Spleen (tissue), 7 donors: Measurements from ENCODE around the gene SRP68.

Experiments
- POLR2A ChIP-seq, 3 donors: fragments of 450-650 bp; IDR thresholded peaks; one replicate each; pipeline ENCODE4 v1.5.1; 2017; ENCODE audit warnings: antibody characterized with exemption in 3 of 3, mild to moderate bottlenecking in 1 of 3
- POLR2AphosphoS5 ChIP-seq, 3 donors: sonication (generic); formaldehyde crosslinking; IDR thresholded peaks; one replicate each; pipeline ENCODE4 v1.5.1; 2017; ENCODE audit warnings: antibody characterized with exemption in 3 of 3
- TF ChIP-seq, protein P1 (sequence below), 11 experiments: fragments of 200-600 bp in 7 of 11; fragments of 450-650 bp in 4 of 11; sonication (generic) in 4 of 11; IDR thresholded peaks in 8 of 11; conservative IDR thresholded peaks in 3 of 11; 1 replicate in 7 of 11; 2 replicates in 4 of 11; pipeline versions ENCODE4 v1.4.0 to v1.8.0; 2016 to 2021; ENCODE audit warnings: antibody characterized with exemption in 11 of 11, inconsistent platforms in 4 of 11, mild to moderate bottlenecking in 1 of 11
- donor health status: DM: no; HTN: no; CAD: no; lungs with moderate emphysema.
- donor health status: DM: no; HTN: no; CAD: no.
- donor health status: DM: no; HTN: no; CAD: no.

DNA sequence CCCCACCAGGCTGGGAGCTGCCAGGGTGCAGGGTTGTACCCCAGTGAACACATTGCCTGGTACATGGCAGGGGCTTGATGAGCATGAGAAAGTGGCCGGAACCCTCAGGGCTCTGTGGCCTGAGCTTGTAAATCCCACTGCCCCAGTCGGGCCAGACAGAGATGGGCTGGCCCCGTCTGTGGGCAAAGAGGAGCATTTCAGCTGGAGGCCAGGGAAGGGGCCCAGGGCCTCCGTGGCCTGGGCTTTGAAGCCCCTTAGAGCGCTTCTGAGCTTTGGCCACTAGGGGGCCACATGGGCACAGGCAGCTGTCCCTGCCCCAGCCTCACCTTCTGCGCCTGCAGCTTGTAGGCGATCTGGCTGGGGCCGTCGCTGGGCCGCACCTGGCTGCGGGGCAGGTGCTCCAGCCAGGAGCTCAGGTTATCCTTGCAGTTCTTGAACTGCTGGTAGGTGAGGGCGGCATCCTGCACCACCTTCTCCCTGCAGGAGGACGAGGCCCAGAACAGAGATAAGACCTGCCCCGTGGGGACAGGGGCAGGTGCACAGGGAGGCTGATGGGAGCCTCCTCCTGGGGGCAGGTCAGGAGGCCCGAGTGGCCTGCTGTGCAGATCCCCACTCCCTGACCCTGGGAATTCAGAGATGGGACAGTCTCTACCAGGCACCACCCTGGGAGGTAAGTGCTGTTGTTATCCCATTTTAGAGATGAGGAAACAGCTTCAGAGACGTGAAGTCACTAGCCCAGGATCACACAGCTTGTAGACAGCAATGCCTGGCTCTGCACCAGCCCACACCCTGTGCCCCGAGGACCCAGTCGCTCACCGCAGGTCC is 58.0 kb downstream of the SRP68 start:
- no peak for TF ChIP-seq POLR2A (IDR thresholded peaks at IDR 0.05)
- peak in 2 of 3 donors; percentile 38 to 53 for TF ChIP-seq POLR2AphosphoS5 (IDR thresholded peaks at IDR 0.05)
- TF ChIP-seq, protein P1, sequence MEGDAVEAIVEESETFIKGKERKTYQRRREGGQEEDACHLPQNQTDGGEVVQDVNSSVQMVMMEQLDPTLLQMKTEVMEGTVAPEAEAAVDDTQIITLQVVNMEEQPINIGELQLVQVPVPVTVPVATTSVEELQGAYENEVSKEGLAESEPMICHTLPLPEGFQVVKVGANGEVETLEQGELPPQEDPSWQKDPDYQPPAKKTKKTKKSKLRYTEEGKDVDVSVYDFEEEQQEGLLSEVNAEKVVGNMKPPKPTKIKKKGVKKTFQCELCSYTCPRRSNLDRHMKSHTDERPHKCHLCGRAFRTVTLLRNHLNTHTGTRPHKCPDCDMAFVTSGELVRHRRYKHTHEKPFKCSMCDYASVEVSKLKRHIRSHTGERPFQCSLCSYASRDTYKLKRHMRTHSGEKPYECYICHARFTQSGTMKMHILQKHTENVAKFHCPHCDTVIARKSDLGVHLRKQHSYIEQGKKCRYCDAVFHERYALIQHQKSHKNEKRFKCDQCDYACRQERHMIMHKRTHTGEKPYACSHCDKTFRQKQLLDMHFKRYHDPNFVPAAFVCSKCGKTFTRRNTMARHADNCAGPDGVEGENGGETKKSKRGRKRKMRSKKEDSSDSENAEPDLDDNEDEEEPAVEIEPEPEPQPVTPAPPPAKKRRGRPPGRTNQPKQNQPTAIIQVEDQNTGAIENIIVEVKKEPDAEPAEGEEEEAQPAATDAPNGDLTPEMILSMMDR (IDR thresholded peaks at IDR 0.05 in 8 of 11, conservative IDR thresholded peaks at IDR 0.05 in 3 of 11): peak; percentile 85 to 98 (median 96)
